GM10266 (cell line): ENCODE measurements around the gene FOXD1.

Source experiments
- DNase-seq: peaks from one replicate; pipeline ENCODE4 v3.0.0; 2012; ENCODE audit errors: extremely low spot score
- CTCF ChIP-seq: IDR thresholded peaks from 2 replicates; pipeline ENCODE4 v1.5.1; 2012; ENCODE audit warnings: mild to moderate bottlenecking, low read depth; ENCODE audit not compliant: control insufficient read depth, insufficient read depth; ENCODE audit errors: missing control alignments

The FOXD1 gene

GRCh38 chr5:73444499-73445438, 3.8 kb downstream of the FOXD1 start:
- TF ChIP-seq CTCF, result no peak
- DNase-seq, result no peak

- DNase-seq, result no peak
- TF ChIP-seq CTCF, result no peak
Measured at GRCh38 chr5:73443829-73444498, 4.6 kb downstream of the FOXD1 start.

- TF ChIP-seq CTCF, result no peak
- DNase-seq, result no peak
Measured at GRCh38 chr5:73442996-73443627, 5.5 kb downstream of the FOXD1 start.

DNA sequence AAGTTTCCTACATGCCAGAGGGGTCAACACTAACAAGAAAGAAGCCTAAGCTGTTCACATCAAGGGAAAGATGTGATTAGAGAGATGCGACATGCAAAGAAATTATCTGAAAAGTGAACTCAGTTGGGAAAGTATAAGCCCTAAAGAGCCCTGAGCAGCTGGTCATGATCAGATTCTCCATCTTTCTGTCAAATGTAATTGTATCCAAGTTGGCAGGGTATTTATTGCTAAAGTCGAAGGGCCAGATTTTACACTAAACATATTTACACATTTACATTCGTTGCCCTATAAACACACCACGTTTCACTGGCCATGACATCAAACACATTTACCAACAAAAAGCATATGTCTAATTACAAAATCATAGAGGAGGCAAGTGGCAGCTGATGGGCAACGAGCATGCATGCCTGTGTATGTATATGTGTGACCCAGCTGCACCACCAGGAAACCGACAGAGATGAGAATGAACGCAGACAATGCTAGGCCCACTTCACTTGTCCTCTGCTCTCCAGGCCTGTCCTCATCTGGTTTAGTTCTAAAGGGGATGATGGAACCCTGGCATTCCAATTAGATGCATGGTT, 6.3 kb downstream of the FOXD1 start:
- no peak for DNase-seq
- TF ChIP-seq CTCF, result no peak

DNA sequence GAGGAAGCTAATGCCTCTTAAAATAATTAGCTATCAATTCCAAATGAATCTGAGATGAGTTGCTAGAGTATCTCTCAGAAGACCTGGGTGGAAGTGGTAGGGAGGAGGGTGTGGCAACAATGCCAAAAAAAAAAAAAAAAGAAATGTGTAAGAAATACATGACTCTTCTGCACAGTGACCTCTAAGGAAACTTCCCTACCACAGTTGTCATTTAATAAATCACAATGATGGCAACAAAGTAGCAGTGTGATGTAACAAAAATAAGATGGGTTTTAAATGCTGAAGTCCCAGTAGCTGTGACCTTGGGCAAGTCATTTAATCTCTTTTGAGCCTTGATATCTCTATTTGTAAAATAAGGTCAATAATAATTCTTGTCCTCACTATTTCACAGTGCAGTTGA, 7.2 kb downstream of the FOXD1 start:
- DNase-seq, result no peak
- TF ChIP-seq CTCF, result no peak

- DNase-seq, result no peak
- TF ChIP-seq CTCF, result no peak
Measured at GRCh38 chr5:73440262-73440661, 8.3 kb downstream of the FOXD1 start.
